Measurements from ENCODE around the gene EXOC4.

GRCh38 chr7:133309333-133309732, 56.5 kb downstream of the EXOC4 start:
- TF ChIP-seq GATA2 (IDR thresholded peaks at IDR 0.05; ENCODE audit: low read depth, low read length), result no peak
- no peak for TF ChIP-seq GATA3 (IDR thresholded peaks at IDR 0.05; ENCODE audit: low read depth, low read length)

All from SH-SY5Y (cell line).